ENCODE data around the gene PHF2.

The PHF2 gene

GRCh38 chr9:93649610-93650261 is 73.4 kb downstream of the PHF2 start:
- H3K4me3 ChIP-seq (ENCODE audit: low read depth, low read length) = no peak overlapping the region

- H3K4me3 ChIP-seq (ENCODE audit: low read depth, low read length) = no peak overlapping the region
Measured at GRCh38 chr9:93650448-93650847, 74.1 kb downstream of the PHF2 start.

GRCh38 chr9:93651521-93651950 is 75.2 kb downstream of the PHF2 start:
- no peak overlapping the region for H3K4me3 ChIP-seq (ENCODE audit: low read depth, low read length)

DNA sequence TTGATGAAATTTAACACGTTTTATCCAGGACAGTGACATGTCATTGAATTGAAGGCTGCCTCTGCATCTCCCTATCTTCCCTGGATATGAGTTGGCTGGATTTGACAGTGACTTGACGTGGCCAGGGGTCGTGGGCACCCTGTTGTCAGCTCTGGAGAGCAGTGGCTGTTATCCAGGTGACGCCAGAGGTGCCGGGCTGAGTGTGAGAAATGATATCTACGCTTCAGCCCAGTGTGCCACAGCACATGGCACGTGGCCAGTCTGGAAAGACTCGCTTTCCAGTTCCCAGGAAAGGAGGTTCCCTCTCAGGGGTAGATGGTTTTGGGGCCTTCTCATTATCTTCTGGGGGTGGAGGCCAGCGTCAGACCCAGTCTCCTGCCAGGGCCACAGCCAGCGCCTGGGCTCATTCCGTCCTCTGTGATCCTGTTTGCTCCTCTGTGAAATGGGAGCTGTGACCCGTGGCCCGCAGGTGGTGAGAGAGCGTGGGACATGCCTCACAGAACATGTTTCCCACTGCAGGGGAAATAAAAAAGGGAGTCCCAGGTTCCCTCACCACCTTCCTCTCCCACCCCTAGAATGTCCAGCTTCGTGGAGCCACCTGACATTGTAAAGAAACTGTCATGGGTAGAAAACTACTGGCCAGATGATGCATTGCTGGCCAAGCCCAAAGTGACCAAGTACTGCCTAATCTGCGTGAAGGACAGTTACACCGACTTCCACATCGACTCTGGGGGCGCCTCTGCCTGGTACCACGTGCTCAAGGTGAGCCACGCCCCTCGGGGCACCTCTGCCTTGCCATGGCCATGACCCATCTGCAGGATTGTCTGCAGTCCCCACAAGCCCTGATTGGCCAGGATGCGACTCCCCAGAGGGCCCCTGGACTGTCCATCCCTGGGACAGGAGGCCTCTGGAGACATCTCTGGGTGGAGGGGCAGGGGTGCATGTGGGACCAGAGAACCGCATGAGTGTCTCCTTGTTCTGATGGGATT is 76.5 kb downstream of the PHF2 start:
- H3K4me3 ChIP-seq (ENCODE audit: low read depth, low read length) = no peak overlapping the region

DNA sequence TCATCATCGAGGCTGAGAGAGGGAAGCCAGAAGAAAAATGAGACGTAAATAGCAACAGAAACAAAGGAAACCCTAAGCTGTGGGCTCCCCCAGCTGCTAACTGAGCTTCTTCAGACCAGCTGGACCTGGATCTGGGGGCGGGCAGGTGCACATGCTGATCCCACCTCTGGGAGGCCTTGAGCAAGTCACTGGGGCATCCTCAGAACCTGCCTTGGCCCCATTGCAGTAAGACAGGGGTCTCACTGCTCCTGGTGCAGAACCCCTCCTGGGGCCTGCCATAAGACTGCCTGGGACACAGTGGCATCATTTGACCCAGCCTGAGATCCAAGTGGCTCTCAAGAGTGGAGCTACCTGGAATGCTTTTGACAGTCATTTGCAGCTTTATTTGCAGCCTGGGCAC is 77.4 kb downstream of the PHF2 start:
- no peak overlapping the region for H3K4me3 ChIP-seq (ENCODE audit: low read depth, low read length)

DNA sequence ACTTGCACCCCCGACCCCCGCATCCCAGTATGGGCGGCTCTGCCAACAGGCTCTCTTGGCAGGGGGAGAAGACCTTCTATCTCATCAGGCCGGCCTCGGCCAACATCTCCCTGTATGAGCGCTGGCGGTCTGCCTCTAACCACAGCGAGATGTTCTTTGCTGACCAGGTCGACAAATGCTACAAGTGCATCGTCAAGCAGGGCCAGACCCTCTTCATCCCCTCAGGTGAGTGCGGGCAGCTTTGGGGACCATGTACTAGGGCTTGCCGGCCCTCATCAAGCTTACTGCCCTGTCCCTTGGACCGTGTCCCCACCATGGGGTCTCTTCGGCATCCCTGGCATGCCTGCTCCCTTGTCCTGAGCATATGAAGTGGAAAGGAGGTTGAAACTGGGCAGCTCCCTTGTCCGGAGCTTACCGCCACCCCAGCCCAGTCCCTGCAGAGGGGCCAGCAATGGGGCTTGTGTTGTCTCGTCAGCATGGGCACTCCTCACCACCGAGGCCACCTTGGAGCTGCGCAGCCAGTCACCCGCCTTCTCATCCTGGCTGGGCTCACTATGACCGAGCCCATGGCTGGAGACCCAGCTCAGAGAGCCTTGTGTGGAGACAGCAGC is 78.1 kb downstream of the PHF2 start:
- H3K4me3 ChIP-seq (ENCODE audit: low read depth, low read length) = no peak overlapping the region

DNA sequence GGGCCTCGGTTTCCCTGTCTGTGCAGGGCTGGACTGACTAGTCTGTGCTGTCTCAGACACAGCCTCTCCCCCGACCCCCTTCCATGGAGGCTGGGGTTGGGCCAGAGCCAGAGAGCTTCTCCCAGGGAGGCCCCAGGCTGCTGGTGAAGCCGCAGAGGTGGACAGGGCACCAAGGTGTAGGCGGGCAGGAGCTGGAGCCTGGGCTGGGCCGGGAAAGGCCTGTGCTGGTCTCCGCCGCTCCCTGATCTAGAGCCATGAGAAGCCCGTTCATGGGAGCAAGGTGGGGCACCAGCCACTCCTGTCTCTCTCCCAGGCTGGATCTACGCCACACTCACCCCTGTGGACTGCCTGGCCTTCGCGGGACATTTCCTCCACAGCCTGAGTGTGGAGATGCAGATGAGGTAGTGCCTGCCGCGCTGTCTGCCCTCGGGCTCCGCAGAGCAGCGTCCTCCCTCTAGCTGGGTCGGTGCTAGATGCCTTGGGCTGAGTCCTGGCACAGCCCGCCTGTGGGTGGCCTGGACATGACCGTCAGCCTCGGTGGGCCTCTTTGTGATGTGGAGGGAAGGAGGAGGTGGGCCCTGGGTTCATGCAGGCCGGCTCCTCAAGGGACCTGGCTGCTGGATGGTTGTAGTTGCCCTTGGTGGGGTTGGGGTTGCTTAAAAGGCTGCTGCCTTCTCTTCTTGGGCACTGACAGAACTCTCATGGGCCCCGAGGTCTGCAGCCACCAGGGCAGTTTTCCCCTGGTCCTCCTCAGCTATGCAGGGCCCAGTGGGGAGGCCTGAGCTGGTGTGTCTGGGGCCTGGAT is 79.4 kb downstream of the PHF2 start:
- no peak overlapping the region for H3K4me3 ChIP-seq (ENCODE audit: low read depth, low read length)

DNA sequence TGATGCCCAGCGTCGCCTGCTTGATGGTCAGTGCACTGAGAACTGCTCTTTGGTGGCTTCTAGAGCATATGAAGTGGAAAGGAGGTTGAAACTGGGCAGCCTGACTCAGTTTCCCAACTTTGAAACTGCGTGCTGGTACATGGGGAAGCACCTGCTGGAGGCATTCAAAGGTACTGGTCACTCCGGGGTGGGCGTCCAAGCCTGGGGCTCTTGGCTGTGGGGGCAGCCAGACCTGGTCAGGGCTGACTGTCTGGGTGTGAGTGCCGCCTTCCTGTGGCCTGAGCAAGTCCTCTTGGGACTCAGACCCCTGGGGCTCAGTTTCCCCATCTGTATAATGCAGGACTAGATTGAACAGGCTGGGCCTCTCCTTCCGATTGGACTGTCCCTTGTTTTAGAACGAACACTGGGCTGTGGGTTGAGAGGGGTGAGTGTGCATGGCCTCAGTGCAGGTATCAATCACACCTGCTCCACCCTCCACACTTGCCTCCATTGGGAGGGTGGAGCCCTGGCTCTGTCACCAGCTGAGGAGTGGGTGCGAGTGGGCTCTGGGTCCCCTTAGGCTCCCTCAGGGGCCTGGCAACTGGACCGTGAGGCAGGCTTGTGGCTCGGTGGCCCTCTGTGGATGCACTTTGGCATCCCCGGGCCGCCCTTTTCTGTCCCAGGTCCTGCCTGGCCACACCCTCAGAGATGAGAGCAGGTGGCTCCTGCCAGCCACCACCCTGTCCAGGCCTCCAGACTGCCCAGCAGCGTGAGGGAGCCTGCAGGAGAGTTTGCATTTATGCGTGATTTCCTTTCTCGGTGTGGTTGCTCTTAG is 80.2 kb downstream of the PHF2 start:
- H3K4me3 ChIP-seq (ENCODE audit: low read depth, low read length) = no peak overlapping the region

- no peak overlapping the region for H3K4me3 ChIP-seq (ENCODE audit: low read depth, low read length)
Measured at GRCh38 chr9:93657331-93658111, 81.1 kb downstream of the PHF2 start.

GRCh38 chr9:93658184-93658925 is 82.0 kb downstream of the PHF2 start:
- no peak overlapping the region for H3K4me3 ChIP-seq (ENCODE audit: low read depth, low read length)

- H3K4me3 ChIP-seq (ENCODE audit: low read depth, low read length) = no peak overlapping the region
Measured at GRCh38 chr9:93659044-93659836, 82.9 kb downstream of the PHF2 start.

- H3K4me3 ChIP-seq (ENCODE audit: low read depth, low read length) = no peak overlapping the region
Measured at GRCh38 chr9:93659837-93660177, 83.4 kb downstream of the PHF2 start.

- H3K4me3 ChIP-seq (ENCODE audit: low read depth, low read length) = no peak overlapping the region
Measured at GRCh38 chr9:93660352-93661046, 84.1 kb downstream of the PHF2 start.

- H3K4me3 ChIP-seq (ENCODE audit: low read depth, low read length) = no peak overlapping the region
Measured at GRCh38 chr9:93661591-93661990, 85.2 kb downstream of the PHF2 start.

GRCh38 chr9:93662016-93662638 is 85.7 kb downstream of the PHF2 start:
- H3K4me3 ChIP-seq (ENCODE audit: low read depth, low read length) = no peak overlapping the region

DNA sequence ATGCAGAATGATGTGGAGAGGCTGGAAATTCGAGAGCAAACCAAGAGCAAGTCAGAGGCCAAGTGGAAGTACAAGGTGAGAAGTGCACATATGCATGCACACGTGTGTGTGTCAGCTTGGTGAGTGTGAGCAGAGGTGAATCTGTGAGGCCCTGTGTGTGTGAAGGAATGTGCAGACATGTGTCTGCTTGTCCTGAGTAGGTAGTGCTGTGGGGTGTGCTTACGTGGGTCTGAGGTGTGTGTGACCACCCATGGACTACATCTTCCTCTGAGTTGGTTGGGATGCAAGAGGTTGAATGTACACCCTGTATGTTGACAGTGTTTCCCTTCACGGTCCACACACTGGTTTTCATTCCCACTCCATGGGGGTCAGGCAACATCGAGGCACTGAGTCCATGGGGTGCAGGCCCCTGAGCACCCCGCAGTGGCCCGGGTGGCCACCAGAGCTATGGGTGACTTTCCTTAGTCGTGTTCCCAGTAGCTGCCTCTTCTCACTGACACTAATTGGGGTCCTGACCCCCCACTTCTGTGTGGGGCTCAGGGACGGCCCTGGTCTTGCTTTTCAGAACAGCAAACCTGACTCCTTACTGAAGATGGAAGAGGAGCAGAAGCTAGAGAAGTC is 86.7 kb downstream of the PHF2 start:
- H3K4me3 ChIP-seq (ENCODE audit: low read depth, low read length) = no peak overlapping the region

All from iPS-11a (cell line).